GM12892 (cell line): ENCODE measurements around the gene HECTD4.

Source experiments
- POLR2A ChIP-seq: IDR thresholded peaks from 2 replicates; pipeline ENCODE4 v1.6.1; 2011; ENCODE audit warnings: low read depth, low read length, control low read depth
- POLR2AphosphoS5 ChIP-seq: IDR thresholded peaks from 2 replicates; pipeline ENCODE4 v1.6.1; 2011; ENCODE audit warnings: low read depth, low read length, control low read depth

DNA sequence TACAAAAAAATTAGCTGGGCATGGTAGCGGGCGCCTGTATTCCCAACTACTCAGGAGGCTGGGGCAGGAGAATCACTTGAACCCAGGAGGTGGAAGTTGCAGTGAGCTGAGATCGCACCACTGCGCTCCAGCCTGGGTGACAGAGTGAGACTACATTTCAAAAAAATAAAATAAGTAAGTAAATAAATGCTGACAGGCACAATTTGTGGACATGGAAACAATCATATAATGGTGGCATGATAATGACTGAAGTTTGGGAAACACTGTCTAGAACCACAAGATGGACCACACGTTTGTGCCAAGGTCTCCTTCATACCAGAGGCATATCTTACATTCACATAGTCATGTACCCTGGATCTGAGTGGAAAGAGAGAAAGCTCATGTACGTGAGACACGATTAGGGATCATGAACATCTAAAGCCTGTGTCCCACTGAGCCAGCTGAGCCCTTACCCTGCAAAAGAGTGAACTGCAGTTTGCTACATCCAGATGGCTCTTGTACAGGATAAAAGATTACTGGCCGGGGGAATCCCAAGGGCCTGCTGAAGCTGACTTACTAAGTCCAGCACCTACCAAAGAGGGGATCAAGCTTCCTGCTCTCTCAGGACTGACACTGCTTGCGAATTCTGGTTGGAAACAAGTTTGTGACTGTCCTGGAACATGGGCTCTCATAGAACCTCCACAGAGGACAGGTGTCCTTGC lies 194.0 kb downstream of the HECTD4 start:
- TF ChIP-seq POLR2AphosphoS5 (no peak), POLR2A (no peak)
